GM18870 (cell line): ENCODE measurements around the gene INTS6L.
"Not testable (repeated sequence)": the region's sequence is repeated elsewhere in the genome, so short reads cannot be mapped to it uniquely, and the experiment has no call there.

Experiments used
- ATAC-seq: cut with Tn5 transposase; IDR thresholded peaks from one replicate; pipeline ENCODE4 v1.9.1; 2021; ENCODE audit warnings: moderate library complexity; ENCODE audit not compliant: unreplicated experiment

INTS6L gene

DNA sequence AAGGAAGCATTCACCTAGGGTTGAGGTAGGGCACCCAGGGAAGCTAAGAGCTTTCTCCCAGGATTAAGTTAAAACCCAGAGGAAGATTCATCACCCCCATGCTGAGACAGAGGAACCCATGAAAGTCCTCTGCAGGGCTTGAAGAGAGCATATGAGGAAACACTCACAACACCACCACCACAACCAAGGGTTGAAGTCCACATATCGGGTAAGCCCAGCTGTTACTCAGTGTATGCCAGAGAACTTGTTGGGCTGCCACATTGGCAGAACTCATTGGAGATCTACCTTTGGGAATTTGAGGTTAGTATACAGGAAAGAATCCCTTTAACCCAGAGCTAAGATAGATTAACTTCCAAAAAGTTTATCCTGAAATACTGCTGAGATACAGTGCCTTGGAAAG is 75.1 kb downstream of the INTS6L start:
- no peak for ATAC-seq

DNA sequence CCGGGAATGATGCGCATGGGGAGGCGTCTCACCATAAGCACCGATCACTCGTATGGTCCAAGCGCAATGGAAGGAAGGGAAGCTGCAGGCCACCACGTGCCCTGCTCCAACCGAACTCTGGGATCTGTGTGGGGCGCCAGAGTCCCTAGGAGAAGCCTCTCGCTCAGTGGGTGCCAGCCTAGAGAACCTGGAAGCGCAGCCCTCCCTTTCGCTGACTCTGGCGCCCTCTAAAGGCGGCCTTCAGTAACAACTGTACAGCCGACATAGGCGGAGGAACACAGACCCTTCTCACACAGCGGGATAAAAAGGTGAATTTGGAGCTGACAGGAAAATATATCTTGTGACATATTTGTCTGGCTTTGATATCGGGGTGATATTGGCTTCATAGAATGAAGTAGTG is 76.0 kb downstream of the INTS6L start:
- ATAC-seq = no peak

DNA sequence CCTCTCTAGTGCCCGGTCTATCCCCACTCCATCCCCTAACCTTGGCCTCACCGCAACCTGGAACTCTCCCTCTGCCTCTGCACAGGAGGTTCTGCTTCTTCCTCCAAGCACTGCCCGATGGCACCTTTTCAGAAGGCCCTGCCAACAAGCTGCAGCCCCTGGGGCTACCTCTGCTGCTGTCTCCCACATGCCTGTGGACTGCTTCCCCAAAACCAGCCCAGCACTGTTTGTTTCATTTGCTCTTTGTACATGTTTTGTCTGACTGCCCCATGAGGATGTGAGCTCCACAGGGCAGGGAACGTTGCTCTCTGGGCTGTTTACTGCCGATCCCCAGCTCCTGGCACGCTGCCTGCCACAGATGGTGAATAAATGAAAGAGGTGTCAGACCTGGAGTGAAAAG is 85.4 kb downstream of the INTS6L start:
- no peak for ATAC-seq

DNA sequence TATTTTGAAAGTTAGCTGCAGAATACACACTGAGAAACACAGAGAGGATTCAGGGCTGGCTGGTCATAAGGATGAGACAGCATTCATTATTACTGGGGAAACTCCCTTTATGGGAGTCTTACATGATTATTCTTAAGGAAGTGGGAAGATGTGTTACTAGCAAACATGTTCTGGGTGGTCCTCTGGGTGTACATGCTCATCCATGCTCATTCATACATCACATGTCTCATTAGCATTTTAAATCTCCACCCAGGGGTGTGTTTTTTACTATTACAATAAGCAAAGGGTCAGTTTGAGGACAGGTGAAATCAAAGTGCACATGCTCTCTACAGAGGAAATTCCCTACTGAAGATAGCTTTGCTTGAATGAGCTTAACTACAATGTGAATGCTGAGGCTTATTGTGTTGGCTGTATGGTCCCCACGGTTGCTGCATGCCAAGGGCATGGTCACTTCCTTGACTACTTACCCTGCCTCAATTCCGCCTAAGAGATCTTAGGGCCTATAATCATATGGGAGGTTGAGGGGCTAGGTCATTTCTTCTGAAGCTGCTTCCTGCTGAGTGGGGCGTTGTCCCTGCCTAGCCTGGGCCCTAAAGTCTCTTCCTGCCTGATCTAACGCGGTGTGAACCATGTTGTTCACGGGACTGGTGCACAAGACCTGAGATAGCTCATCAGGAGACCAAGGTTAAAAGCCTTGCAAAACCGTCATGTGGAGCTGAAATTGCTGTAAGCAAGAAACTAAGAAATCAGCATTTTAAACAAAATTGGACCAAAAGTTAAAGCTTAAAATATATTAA is 104.1 kb downstream of the INTS6L start:
- not testable (repeated sequence) for ATAC-seq

DNA sequence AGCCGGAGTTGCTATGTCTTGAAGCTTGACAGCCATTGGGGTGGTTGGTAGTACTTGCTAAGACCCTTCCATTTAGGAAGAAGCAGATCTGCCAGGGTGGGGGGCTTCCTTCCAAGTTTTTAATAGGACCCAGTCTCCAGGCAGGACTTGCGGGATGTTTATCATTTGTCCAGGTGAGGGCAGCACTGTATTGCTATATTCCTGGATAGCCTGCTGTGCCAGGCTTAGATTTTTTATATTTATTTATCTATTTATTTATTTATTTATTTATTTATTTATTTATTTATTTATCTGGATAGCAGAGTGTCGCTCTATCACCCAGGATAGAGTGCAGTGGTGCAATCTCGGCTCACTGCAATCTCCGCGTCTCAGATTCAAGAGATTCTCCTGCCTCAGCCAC is 105.5 kb downstream of the INTS6L start:
- no peak for ATAC-seq

DNA sequence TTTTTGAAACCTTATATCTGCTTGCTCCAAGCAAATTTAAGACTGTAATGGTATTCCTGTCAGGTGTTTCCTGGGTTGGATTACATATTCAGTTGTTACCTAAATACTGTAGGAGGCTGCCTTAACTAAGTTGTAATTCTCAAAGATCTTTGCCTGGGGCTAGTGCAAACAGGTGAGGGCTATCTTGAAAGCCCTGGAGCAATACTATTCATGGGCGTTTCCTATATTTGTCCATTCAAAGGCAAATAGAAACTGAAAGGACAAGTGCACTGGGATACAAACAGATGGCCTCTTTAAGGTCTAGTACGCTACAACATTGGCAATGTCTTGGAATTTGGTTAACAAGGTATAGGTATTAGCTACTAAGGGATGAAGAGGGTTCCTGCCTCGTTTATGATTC is 108.9 kb downstream of the INTS6L start:
- ATAC-seq = no peak
